CD1c-positive myeloid dendritic cell (primary cell): ENCODE measurements around the gene SLC6A19.

Experiments used
- DNase-seq: peaks from one replicate; pipeline ENCODE4 v3.0.0-alpha.2; 2016; ENCODE audit errors: extremely low spot score

SLC6A19 gene

DNA sequence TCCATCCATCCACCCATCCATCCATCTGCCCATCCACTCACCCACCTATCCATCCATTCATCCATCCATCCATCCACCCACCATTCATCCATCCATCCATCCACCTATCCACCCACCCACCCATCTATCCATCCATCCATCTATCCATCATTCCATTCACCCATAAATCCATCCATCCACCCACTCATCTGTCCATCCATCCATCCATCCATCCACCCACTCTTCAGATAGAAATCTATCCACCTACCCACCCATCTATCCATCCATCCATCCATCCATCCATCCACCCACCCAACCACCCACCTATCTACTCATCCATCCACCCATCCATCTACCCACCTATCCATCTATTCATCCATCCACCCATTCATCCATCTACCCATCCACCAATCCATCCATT is 35.0 kb upstream of the SLC6A19 start:
- DNase-seq: no peak

DNA sequence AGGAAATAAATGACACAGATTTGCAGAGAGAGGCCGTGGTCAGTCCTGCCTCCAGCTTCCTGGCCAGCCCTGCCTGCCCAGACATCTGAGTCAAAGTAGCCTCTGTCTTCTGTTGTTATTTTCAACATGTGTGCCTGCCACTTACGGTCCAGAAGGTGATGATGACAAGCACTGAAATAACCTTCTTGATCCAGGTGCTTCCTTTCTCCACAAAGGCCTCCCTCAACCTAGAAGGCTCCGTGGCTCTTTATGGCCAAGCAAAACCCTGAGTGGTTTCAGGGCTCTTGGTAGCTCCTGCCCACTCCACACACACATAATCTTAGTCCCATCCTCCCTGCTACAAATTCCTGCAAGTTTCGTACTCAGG is 34.1 kb upstream of the SLC6A19 start:
- DNase-seq: no peak

DNA sequence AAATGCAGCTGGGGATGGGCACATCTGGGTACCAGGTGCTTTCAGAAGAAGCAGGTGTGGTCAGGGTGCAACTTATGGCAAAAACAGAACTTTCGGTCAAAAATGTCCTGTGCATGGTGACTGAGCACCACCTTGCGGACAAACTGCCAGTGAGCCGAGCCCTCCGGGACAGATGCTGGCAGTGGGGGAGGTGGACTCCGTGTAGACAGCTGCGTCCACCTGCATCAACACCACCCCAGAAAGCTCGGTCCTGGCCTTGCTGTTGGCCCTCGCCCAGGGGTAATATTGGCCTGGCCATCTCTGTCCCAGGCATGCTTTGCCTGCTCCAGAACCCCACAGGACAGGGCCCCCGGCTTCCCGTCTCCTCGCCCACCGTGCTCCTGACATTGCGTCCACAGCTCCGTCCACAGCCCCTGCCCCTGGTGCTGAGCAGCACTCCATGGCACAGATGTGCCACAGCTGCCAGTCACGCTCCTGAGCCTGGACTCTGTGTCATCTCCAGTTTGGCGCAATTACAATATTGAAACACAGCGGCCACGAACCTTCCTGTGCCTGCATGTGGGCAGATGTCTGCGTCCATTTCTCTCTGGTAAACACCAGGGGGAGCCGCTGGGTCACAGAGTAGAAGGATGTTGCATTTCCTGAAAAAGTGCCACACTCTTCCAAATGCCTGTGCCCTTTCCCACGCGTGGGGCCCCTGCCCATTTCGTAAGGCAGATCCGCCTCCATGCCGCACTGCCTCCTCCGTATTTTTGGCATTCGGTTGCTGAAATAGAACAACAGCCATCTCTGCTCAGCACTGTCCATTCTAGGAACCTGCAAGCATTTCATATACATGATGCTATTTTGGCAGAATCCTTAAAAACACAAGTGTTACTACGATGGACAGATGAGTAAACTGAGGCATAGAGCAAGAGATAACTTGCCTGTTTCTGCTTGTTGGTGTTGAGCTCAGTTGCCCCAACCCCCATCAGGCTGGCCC is 33.4 kb upstream of the SLC6A19 start:
- DNase-seq: peak; percentile 84

DNA sequence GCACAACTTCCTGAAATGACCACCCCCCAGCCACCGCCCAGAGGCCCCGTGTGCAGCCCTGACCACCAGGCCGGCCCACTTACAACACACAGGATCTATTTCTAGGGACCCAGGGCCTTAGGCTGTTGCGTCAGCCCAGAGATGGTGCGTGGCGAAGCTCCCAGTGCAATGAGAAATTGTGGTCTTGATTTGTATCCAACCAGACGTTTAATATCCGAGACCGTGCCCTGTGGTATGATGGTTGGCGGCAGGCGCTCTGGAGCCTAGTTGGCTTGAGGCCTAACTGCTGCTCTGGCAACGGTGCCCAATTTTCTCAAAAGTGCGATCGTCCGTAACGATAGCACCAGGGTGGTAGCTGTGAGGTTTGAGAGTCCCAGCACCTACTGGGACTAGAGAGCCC is 32.6 kb upstream of the SLC6A19 start:
- peak; percentile 7 for DNase-seq

DNA sequence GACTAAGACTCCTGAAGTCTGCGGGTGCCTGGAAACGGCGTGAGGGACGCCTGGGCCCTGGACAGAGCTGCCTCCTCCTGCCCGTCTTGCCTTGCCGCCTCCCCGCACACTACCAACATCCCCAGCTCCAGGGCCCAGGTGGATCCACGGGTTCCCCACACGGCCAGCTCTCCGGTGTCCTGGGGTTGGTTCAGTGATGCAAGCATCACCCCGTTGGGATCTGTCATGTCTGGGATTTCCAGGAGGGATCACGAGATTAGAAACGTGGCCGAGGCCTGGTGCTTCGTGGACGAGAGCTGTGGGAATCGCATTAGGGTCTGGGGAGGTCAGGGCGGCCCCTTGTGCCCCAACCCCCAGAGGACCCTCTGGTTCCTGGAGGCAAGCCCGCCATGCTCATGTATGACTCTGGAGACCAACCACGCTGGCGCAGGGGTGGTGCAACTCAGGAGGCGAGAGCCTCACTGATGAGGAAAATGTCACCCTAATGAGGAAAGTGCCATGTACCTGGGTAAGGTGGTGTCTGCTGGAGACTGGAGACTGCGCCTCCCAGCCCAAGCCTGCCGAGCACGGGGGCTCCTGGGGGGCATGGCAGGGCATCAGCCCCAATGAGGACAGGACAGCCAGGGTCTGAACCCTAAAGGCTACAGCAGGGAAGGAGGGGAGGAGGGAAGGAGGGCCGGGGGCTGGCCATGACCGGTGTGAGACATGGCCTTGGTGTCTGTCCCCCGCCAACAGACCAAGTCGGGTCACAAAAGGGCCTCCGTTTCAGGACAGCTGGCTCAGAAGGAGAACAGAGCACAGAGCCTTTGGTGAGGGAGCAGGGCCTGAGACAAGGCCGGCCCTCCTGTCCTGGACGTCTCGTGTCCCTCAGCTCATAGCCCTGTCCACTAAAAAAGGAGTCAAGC is 31.9 kb upstream of the SLC6A19 start:
- DNase-seq: no peak

DNA sequence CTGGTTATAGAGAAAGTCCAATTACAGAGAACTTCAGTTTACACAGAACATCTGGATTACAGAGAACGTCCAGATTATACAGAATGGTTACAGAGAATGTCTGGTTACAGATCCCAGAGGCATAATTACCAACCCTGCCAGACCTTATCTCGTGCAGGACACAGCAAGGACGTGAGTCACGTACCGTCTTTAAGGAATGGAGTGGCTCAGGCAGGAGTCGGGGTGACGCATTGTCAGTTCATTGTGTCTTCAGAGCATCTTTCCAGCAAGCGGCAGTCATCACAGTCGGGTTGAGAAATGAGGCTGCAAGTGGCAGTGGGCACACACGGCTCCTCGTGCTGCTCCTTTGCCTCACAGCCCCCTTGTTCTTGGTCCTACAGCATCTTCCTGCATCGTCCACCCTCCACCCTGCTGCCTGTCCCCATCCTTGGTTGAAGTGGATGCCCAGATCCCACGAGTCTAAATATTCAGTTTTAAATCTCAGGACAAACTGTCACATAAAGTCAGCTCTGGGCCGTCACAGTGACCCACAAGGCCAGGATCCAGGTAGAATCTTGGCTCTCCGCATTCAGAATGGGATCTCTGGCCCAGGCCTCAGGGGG is 30.0 kb upstream of the SLC6A19 start:
- DNase-seq: no peak

DNA sequence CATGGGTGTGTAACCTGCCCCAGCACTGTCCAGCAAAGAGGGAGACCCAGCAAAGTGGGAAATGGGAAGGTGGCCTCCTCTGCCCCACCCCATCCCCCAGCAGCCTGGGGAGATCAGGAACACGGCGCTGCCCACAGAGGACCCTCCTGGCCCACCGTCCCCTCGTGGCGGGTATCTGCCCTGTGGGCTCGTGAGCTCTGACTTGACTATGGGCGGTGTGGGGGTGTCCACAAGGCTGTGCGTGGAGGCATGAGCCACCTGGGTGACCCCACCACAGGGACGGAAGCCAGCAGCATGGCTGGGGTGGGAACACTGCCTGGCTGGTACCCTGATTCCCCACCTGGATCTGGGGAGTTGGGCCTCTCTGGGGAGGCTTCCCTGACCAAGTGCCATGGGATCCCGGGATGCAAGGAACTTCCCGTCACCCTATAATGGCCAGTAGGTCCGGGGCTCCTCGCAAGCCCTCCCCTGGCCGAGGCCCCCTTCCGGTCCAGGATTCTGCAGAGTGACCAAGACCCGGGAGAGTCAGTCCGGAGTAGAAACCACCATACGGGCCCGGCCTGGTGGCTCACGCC is 29.3 kb upstream of the SLC6A19 start:
- no peak for DNase-seq

DNA sequence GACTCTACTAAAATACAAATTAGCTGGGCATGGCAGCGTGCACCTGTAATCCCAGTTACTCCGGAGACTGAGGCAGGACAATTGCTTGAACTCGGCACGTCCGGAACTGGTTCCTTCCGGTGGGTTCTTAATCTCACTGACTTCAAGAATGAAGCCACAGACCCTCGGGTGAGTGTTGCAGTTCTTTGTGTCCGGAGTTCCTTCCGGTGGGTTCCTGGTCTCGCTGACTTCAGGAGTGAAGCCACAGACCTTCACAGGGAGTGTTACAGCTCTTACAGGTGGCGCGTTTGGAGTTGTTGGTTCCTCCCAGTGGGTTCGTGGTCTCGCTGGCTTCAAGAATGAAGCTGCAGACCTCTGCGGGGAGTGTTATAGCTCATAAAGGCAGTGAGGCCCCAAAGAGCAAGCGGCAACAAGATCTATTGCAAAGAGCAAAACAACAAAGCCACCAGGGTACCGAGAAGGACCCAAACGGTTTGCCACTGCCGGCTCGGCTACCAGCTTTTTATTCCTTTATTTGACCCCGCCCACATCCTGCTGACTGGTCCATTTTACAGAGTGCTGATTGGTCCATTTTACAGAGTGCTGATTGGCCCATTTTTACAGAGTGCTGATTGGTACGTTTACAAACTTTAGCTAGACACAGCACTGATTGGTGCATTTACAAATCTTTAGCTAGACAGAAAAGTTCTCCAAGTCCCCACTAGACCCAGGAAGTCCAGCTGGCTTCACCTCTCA is 28.6 kb upstream of the SLC6A19 start:
- DNase-seq: peak; percentile 13

DNA sequence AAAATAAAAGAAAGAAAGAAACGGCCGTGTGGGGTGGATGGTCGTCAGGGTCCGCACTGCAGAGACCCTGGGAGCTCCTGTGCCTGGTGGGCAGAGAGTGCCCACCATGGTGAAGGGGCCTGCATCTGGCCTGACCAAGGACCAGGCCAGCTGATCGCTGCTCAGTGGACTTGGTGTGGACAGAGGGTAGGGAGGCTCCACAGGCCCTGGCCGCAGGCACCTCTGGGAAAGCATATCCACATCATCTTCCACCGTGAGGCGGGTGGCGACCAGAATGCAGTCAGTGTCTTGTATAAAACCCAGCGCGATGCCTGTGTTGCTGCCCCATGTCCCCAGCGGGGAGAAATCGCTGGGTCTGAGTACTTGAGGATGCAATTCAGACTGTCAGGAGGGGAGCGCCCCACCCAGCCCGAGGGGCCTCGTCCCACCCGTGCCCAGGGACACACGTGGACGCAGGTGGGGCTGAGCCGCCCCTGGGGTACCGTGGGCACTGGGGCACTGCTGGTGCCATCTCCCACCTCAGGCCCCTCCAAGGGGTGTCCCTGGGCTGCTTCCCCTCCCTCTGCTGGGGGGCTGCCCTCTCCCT is 27.8 kb upstream of the SLC6A19 start:
- no peak for DNase-seq

DNA sequence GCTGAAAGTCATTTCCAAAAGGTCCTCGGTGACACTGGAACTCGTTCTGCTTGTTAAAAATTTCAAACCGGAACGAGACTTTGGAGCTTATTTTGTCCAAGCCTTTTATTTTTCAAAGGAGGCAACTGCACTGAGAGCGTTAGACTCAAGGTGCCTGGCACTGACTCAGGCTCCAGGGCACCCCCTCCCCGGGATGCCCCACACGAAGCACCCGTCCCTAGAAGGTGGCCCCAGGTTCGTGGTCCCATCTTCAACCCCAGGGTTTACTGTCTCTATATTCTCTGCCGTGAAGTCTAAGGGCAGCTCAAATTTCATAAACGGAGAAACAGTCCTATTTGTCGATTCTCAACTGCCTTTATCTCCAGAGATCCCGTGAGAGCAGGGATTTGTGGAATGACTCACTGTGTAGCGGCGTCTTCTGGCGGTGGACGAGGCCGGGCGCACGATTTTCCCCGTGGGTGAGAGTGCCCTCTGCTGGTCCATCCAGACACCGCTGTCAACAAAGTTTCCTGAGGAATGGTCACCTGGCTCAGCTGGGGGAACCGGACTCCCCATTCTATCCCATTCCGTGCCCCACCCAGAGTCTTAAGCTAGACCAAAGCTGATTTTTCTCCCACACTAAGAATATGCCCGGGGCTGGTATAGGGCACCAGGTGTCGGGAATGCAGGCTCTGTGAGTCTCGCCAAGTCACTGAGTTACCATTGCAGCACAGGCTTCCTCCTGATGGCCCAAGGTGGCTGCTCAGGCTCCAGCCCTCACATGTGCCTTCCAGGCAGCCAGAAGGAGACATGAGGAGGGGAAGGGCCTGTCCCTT is 27.1 kb upstream of the SLC6A19 start:
- DNase-seq: peak; percentile 70

DNA sequence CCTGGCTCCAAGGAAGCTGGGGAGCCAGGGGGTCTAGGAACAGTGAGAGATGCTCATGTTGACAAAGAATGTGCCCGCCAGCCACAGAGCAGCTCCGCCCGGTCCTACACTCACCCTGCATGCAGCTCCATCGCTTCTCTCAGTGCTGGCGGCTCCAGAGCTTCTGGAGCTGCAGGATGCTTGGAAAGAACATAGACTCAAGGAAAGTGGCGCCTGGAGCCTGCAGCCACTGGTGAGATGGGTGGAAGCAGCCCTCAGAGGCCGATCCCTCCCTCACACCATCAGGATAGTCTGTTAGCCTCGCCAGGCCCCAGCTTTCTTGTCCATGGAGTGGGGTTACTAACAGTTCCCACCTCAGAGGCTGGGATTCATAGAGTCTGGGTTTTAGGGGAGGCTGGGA is 26.4 kb upstream of the SLC6A19 start:
- DNase-seq: no peak

DNA sequence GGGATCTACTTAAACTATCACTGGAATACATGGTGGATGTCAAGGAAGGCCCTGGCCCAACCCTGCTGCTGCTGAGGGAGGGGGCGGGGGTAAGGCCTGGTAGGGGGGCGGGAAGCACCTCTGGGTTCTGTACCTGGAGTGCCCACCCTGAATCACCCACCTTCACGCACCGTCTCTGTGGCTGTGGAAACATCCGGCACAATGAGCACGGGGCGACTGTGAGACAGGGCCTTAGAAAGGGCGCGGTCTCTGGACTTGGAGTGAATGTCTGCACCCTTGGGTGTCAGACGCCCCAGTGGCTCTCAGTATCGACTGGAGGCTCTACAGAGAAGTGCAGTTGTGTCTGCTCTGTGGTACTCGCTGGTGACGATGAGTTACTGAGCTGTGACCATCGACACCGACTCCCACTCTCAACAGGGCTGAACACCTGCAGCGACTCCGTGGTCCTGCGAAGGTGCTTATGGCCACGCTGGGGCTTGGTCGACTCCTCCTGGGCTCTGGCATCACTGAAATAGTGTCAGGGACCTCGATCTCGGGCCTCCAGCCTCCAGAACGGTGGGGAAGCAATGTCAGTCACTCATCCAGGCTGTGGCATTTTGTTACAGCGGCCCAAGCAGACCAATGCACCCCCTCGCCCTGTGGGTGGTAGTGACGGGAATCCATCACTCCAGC is 25.5 kb upstream of the SLC6A19 start:
- no peak for DNase-seq

DNA sequence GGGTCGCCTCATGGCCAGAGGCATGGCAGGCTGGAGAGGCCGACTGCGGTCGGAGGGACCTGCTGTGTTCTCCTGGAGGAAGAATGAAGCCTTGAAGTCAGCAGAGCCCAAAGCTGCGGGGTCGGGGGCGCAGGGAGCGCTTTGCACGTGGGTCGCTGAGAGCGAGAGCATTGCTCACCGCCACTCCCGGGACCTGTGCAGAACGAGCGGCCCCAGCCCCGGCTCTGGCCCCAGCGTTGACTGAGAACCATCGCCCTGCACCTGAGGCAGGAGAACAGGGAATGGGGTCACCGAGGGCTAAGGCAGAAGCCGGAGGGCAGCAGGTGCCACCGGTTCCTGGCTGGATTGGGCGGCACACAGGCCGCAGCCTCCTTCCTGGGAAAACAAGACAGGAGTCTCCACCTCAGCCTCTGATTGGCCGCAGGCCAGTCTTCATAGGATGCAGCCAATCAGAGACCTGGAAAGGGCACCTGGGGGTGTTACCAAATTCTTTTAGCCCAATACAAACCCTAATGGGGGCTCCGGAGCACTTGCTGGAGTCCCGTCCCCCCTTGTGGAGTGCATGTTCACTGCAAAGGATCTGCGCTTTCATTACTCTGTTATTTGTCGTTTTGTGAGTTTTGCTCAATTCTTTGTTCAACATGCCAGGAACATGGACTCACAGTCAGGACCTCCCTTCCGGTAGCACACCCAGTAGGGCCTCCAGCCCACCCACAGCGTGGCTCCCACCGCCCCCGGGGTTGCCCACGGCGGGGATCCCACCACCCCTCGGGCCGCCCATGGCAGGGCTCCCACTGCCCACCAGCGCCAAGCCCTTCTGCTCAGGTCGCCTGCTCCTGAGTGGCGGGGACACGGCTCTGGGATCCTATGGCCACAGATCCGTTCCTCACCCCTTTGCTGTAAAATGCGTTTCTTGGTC is 24.7 kb upstream of the SLC6A19 start:
- DNase-seq: no peak

DNA sequence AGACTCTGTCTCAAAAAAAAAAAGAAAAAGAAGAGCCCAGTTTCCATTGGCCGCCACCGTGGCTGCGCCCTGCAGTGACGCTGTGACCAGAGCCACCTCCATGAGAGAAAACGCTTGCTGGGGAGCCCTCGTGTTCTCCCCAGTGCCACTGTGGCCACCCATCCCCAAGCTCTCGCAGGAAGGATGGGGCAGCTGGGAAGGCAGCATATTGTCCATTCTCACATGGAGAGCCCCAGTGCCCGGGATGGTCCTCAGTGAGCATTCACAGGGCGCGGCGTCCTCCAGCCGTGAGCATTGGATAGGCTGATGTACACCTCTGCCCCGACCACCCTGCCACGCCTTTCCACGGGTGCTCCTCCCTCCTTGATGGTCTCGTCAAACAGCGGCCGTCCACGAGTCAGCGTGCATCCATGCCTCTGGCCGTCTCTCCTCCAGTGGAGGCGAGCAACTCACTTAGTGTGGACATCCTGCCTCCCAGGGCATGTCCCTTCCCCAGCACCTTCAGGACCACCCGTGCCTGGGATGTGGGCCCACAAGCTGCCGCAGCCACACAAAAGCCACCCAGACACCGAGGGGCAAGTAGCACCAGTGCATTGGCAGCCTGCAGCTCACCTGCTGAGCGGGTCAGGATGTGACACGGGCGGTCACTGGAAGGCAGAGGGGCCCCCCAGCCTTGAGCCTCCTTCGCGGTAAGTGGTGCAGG is 23.4 kb upstream of the SLC6A19 start:
- no peak for DNase-seq

DNA sequence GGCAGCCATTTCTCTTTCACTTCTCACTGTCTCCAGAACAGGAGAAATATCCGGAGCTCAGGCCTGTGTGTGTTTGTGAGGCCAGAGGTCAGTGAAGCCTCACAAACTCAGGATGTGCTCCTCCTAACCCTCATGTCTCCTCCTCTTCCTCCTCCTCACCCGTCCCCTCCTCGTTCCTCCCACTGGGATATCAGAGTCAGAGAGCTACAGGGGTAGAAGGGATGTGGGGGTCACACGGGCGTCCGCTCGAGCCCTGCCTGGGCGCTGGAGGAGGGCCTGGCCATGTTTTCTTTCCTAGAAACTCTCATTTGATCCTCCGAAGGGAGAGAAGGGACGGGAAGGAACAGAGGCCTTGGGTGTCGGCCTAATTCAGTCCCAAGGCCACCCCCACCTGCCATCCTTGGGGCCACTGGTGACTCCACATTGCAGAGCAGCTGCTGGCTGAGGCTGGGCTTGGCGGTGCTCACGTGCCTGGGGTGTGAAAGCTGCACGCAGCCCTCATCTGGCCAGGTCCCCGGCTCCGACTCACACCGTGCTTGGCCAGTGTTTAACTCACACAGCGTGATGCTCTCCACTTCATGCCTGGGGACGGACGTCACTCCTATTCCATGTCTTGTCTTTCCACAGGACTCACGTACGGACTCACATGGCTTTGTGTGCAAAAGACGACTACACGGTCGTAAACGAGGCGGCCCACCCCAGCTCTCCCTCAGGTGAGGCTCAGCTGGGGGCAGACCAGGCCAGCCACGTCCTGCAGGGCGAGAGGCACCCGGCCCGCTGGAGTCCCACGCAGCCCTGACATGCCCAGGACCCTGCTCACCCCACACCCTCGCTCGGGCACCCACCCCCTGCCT is 22.6 kb upstream of the SLC6A19 start:
- DNase-seq: no peak

DNA sequence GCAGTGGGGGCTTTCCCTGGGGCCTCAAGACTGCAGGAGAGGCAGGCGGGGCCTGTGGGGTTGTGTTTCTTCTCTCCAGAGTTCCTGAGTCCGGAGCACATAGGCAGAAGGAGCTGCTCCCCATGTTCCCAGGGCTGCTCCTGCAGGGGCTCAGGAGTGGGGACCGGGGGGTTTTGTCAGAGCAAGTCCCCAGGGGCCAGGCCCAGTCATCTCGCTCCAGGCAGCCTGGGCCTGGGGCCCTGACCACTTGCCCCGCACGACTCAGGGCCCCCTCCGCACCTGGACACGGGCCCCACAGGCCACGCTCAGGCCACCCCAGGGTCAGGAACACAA is 22.0 kb upstream of the SLC6A19 start:
- DNase-seq: no peak

DNA sequence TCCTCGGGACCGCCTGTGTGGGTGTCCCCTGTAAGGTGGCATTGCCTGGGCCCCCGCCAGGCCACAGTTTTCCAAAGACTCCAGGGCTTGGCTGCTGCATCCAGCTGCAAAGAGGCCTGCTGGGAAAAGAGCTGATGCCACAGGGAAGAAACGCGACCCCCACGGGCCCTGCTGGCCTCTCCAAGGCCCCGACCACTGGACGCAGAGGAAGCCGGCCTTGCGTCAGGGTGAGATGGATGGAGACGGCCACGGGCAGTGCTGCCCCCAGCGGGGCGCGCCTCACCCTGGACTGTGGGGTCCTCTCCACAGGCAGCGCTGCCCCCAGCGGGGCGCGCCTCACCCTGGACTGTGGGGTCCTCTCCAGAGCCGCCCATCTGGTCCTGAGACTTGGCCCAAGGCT is 21.3 kb upstream of the SLC6A19 start:
- DNase-seq: no peak
